ENCODE results near the gene DDX50.

- TF ChIP-seq MAX (IDR thresholded peaks at IDR 0.05; ENCODE audit: insufficient read depth, insufficient read length), result no peak
- TF ChIP-seq CTCF (IDR thresholded peaks at IDR 0.05; ENCODE audit: extremely low read depth in 1 of 2, insufficient read depth in 1 of 2, low read depth in 1 of 2, low read length in 2 of 2), result peak; percentile 18 to 29
Measured at GRCh38 chr10:68897336-68897741, 3.8 kb upstream of the DDX50 start.
